IMR-90 (cell line): ENCODE data around the gene SFTA2. TPM values are rescaled to one million over a fixed set of nuclear protein-coding genes. Genes with fewer than 3 reads are reported as not detected.

Experiments
- ATAC-seq: fragments of 200-7000 bp; cut with Tn5 transposase; 2 replicates; pipeline ENCODE4 v1.9.1; 2020; ENCODE audit warnings: low read depth, mild to moderate bottlenecking, moderate library complexity
- BruUV-seq: library from RNA; stranded (reverse); fragments of 400-500 nt; replicated peaks from 2 replicates; lab custom pipeline; 2021; lab: Mats Ljungman, UMichigan
- CTCF ChIA-PET: fragments of 300-600 bp; formaldehyde crosslinking; extraction: SDS; loops from one replicate; lab custom pipeline; 2021; ENCODE audit warnings: antibody characterized with exemption; lab: Yijun Ruan, JAX
- POLR2A ChIA-PET: fragments of 300-600 bp; sonication (Branson Sonifier 250); formaldehyde crosslinking; loops from one replicate; lab custom pipeline; 2022; ENCODE audit warnings: antibody characterized with exemption; ENCODE audit not compliant: unreplicated experiment; lab: Charles Lee
- DNase-seq: peaks from one replicate; pipeline ENCODE4 v3.0.0; 2013
- H2AFZ ChIP-seq: replicated peaks from 2 replicates; pipeline ENCODE3; 2013; ENCODE audit warnings: low read length, mild to moderate bottlenecking; ENCODE audit not compliant: poor library complexity
- H2AK5ac ChIP-seq: 2 replicates; pipeline ENCODE4 v1.6.1; 2013; ENCODE audit warnings: low read depth, low read length, inconsistent platforms
- H2AK9ac ChIP-seq: replicated peaks from 2 replicates; pipeline ENCODE3; 2013; ENCODE audit warnings: mild to moderate bottlenecking, low read depth, low read length, moderate library complexity; ENCODE audit not compliant: poor library complexity
- H2BK120ac ChIP-seq: 2 replicates; pipeline ENCODE4 v1.6.1; 2013; ENCODE audit warnings: low read depth, low read length, inconsistent platforms
- H2BK15ac ChIP-seq: 3 replicates; pipeline ENCODE4 v1.6.1; 2013; ENCODE audit warnings: low read depth, low read length, inconsistent platforms
- H2BK20ac ChIP-seq: 2 replicates; pipeline ENCODE4 v1.6.1; 2013; ENCODE audit warnings: low read depth, mild to moderate bottlenecking, inconsistent platforms, low read length, moderate library complexity
- H2BK5ac ChIP-seq: 2 replicates; pipeline ENCODE4 v1.6.1; 2013; ENCODE audit warnings: mild to moderate bottlenecking, low read depth, low read length, inconsistent platforms; ENCODE audit not compliant: poor library complexity, severe bottlenecking
- H3K14ac ChIP-seq: replicated peaks from 2 replicates; pipeline ENCODE4 v1.6.1; 2013; ENCODE audit warnings: low read depth, low read length, inconsistent platforms
- H3K18ac ChIP-seq: 2 replicates; pipeline ENCODE4 v1.6.1; 2013; ENCODE audit warnings: low read depth, low read length, control low read depth
- H3K23ac ChIP-seq: 2 replicates; pipeline ENCODE4 v1.6.1; 2013; ENCODE audit warnings: low read depth, low read length, inconsistent platforms
- H3K27ac ChIP-seq: 2 replicates; pipeline ENCODE4 v1.5.1; 2013; ENCODE audit warnings: mild to moderate bottlenecking, control low read depth, low read length; ENCODE audit not compliant: insufficient read depth
- H3K27me3 ChIP-seq: 2 replicates; pipeline ENCODE4 v1.6.1; 2013; ENCODE audit warnings: low read length; ENCODE audit not compliant: control insufficient read depth, insufficient read depth
- H3K36me3 ChIP-seq: 2 replicates; pipeline ENCODE4 v1.6.1; 2013; ENCODE audit warnings: low read length, mixed read lengths; ENCODE audit not compliant: control insufficient read depth, insufficient read depth
- H3K4ac ChIP-seq: 2 replicates; pipeline ENCODE4 v1.6.1; 2013; ENCODE audit warnings: low read depth, low read length, inconsistent platforms
- H3K4me1 ChIP-seq: 2 replicates; pipeline ENCODE4 v1.6.1; 2013; ENCODE audit warnings: low read length, mixed read lengths; ENCODE audit not compliant: control insufficient read depth, insufficient read depth
- H3K4me2 ChIP-seq: 2 replicates; pipeline ENCODE4 v1.6.1; 2013; ENCODE audit warnings: low read depth, mild to moderate bottlenecking, control low read depth, low read length, moderate library complexity
- H3K4me3 ChIP-seq: 2 replicates; pipeline ENCODE4 v1.5.1; 2013; ENCODE audit warnings: low read depth, mild to moderate bottlenecking, control low read depth, low read length, moderate library complexity; ENCODE audit not compliant: insufficient read depth
- H3K56ac ChIP-seq: 2 replicates; pipeline ENCODE4 v1.6.1; 2013; ENCODE audit warnings: low read length, inconsistent platforms; ENCODE audit not compliant: insufficient read depth; ENCODE audit errors: extremely low read depth
- H3K79me1 ChIP-seq, 2 experiments: 2 replicates each; pipeline ENCODE4 v1.6.1; 2013; ENCODE audit warnings: low read length in 2 of 2, inconsistent platforms in 1 of 2, low read depth in 1 of 2
- H3K9ac ChIP-seq: 2 replicates; pipeline ENCODE4 v1.6.1; 2013; ENCODE audit warnings: low read depth, low read length, control low read depth
- H3K9me1 ChIP-seq: 2 replicates; pipeline ENCODE4 v1.6.1; 2013; ENCODE audit warnings: low read length, inconsistent platforms; ENCODE audit not compliant: insufficient read depth
- H3K9me3 ChIP-seq: 2 replicates; pipeline ENCODE4 v1.6.1; 2013; ENCODE audit warnings: low read length; ENCODE audit not compliant: control insufficient read depth, insufficient read depth
- H4K20me1 ChIP-seq: 2 replicates; pipeline ENCODE4 v1.6.1; 2013; ENCODE audit warnings: low read length, inconsistent platforms; ENCODE audit not compliant: insufficient read depth
- H4K5ac ChIP-seq: 2 replicates; pipeline ENCODE4 v1.6.1; 2013; ENCODE audit warnings: mild to moderate bottlenecking, low read depth, low read length, control low read depth
- H4K8ac ChIP-seq, 2 experiments: 2 replicates each; pipeline ENCODE4 v1.6.1; 2013; ENCODE audit warnings: low read depth in 2 of 2, low read length in 2 of 2, control low read depth in 1 of 2, inconsistent platforms in 1 of 2
- H4K91ac ChIP-seq: 2 replicates; pipeline ENCODE4 v1.6.1; 2013; ENCODE audit warnings: low read depth, low read length, inconsistent platforms; ENCODE audit not compliant: insufficient read depth
- BHLHE40 ChIP-seq: fragments of 150-350 bp; IDR thresholded peaks from 2 replicates; pipeline ENCODE4 v1.6.1; 2016; ENCODE audit warnings: mild to moderate bottlenecking, low read depth, low read length
- CEBPB ChIP-seq: IDR thresholded peaks from 2 replicates; pipeline ENCODE4 v1.6.1; 2012; ENCODE audit warnings: low read depth, low read length, improper control_type of control experiment
- CTCF ChIP-seq: conservative IDR thresholded peaks from 2 replicates; pipeline ENCODE4 v1.5.1; 2012; ENCODE audit warnings: mild to moderate bottlenecking, low read depth, low read length, improper control_type of control experiment
- ELK1 ChIP-seq: fragments of 150-350 bp; IDR thresholded peaks from 2 replicates; pipeline ENCODE4 v1.6.1; 2016; ENCODE audit warnings: low read depth, mild to moderate bottlenecking, low read length, moderate library complexity, borderline replicate concordance
- FOS ChIP-seq: fragments of 150-350 bp; IDR thresholded peaks from 2 replicates; pipeline ENCODE4 v1.6.1; 2016; ENCODE audit warnings: low read depth, low read length
- MAFK ChIP-seq: IDR thresholded peaks from 2 replicates; pipeline ENCODE4 v1.6.1; 2012; ENCODE audit warnings: low read depth, low read length, improper control_type of control experiment
- MAZ ChIP-seq: IDR thresholded peaks from 2 replicates; pipeline ENCODE4 v1.6.1; 2012; ENCODE audit warnings: low read depth, mild to moderate bottlenecking, low read length, improper control_type of control experiment, moderate library complexity, borderline replicate concordance
- MXI1 ChIP-seq: IDR thresholded peaks from 2 replicates; pipeline ENCODE4 v1.6.1; 2012; ENCODE audit warnings: low read depth, mild to moderate bottlenecking, low read length, moderate library complexity, borderline replicate concordance
- NFE2L2 ChIP-seq: fragments of 150-350 bp; IDR thresholded peaks from 2 replicates; pipeline ENCODE4 v1.6.1; 2016; ENCODE audit warnings: low read depth, mild to moderate bottlenecking, low read length
- POLR2A ChIP-seq: IDR thresholded peaks from 2 replicates; pipeline ENCODE4 v1.6.1; 2012; ENCODE audit warnings: mild to moderate bottlenecking, low read depth, low read length
- RAD21 ChIP-seq: IDR thresholded peaks from 2 replicates; pipeline ENCODE4 v1.6.1; 2012; ENCODE audit warnings: low read length, improper control_type of control experiment
- RCOR1 ChIP-seq: IDR thresholded peaks from 2 replicates; pipeline ENCODE4 v1.6.1; 2012; ENCODE audit warnings: mild to moderate bottlenecking, low read length, improper control_type of control experiment; ENCODE audit not compliant: insufficient replicate concordance
- RFX5 ChIP-seq: IDR thresholded peaks from 2 replicates; pipeline ENCODE4 v1.8.0; 2012; ENCODE audit warnings: low read depth, mild to moderate bottlenecking, low read length, moderate library complexity
- SMC3 ChIP-seq: fragments of 150-350 bp; IDR thresholded peaks from 2 replicates; pipeline ENCODE4 v1.6.1; 2016; ENCODE audit warnings: low read depth, mild to moderate bottlenecking, antibody characterized with exemption, low read length, moderate library complexity
- USF2 ChIP-seq: fragments of 150-350 bp; IDR thresholded peaks from 2 replicates; pipeline ENCODE4 v1.6.1; 2017; ENCODE audit warnings: mild to moderate bottlenecking, antibody characterized with exemption, low read length, low read depth
- WGBS, 2 experiments: methylation state at CpG; one replicate each; pipeline versions ENCODE4 v1.1.5 to v1.1.7; 2013; ENCODE audit warnings: missing lambda C conversion rate in 2 of 2; ENCODE audit not compliant: insufficient read length in 1 of 2; ENCODE audit errors: extremely low coverage in 2 of 2; 5-methylcytosine and 5-hydroxymethylcytosine counted together
- dilution Hi-C: fragments of 300-500 bp; cut with HindIII; formaldehyde crosslinking; loops from one replicate; pipeline ENCODE4 v1.14.3; 2018; ENCODE audit warnings: low sequenced_read_pairs; ENCODE audit not compliant: unreplicated experiment
- in situ Hi-C: fragments of 300-500 bp; cut with MboI; formaldehyde crosslinking; loops from 3 replicates; pipeline ENCODE4 v1.14.3; 2019; ENCODE audit warnings: low sequenced_read_pairs, inconsistent platforms, mixed read lengths
- intact Hi-C: fragments of 100-400 bp; cut with micrococcal nuclease; formaldehyde crosslinking; loops from 2 replicates; pipeline ENCODE4 v1.10.0; 2022
- polyA plus RNA-seq, 3 experiments: library from polyadenylated mRNA; depleted of rRNA; stranded (reverse); fragments of >200 nt; gene quantifications; 2 replicates each; pipeline ENCODE4 v1.2.3, GENCODE V29; 2012; ENCODE audit warnings: low replicate concordance in 1 of 3
- total RNA-seq: library from RNA; depleted of rRNA; stranded (reverse); fragments of >200 nt; gene quantifications from 2 replicates; pipeline ENCODE4 v1.2.3, GENCODE V29; 2012

SFTA2 gene
- total and polyA plus RNA-seq, 2 of the 4 experiments (the other 2 are of a cell fraction) = not detected

- no peak for DNase-seq
- Histone ChIP-seq H3K27ac (no peak overlapping the region), H3K9me1 (peaks cover 9% of the 10 kb centered on the region; the same call in 1 of the 2 replicates), H3K9me3 (no peaks in the 10 kb centered on the region), H4K8ac (no peak overlapping the region), H2BK15ac (no peak overlapping the region), H3K23ac (no peak overlapping the region), H3K4me3 (no peak overlapping the region), H2AK9ac (peak overlapping the region; percentile 18), H3K4me1 (peaks cover 23% of the 10 kb centered on the region), H3K9ac (no peak overlapping the region), H4K5ac (no peak overlapping the region), H3K56ac (no peak overlapping the region), H3K27me3 (no peaks in the 10 kb centered on the region), H3K79me1 (peaks cover 25 to 57% of the 10 kb centered on the region in 2 experiments), H3K4me2 (no peak overlapping the region), H4K20me1 (no peaks in the 10 kb centered on the region; the same call in 1 of the 2 replicates), H3K4ac (no peak overlapping the region), H3K18ac (no peak overlapping the region), H2BK20ac (no peak overlapping the region), H2AK5ac (peak overlapping the region; percentile 70; the same call in 1 of the 2 replicates), H4K91ac (no peak overlapping the region), H2BK5ac (peak overlapping the region; percentile 0), H2BK120ac (no peak overlapping the region; the same call in 1 of the 2 replicates), H2AFZ (no peak overlapping the region), H3K36me3 (peaks cover 35% of the 10 kb centered on the region), H3K14ac (no peak overlapping the region)
- CTCF ChIA-PET = no interaction called here
- BruUV-seq = no TSS peak
- dilution Hi-C loops (no loop called here), in situ Hi-C loops (no loop called here), intact Hi-C loops (no loop called here)
- WGBS, 2 experiments = 100% methylated on average over 2 of the region's 18 CpGs; no CpG with 5 or more reads in 1 of the 2 experiments
- POLR2A ChIA-PET = interaction anchor here (0.7 kb wide), 1 partner anchor 147 kb away, joined by 4 read pairs; no protein-coding TSS in a partner anchor
- no peak for ATAC-seq
- TF ChIP-seq ELK1 (no peak), MAZ (no peak), MAFK (no peak), SMC3 (no peak), USF2 (no peak), CTCF (no peak), RFX5 (no peak), POLR2A (no peak), RAD21 (no peak), RCOR1 (no peak), FOS (no peak), MXI1 (no peak), BHLHE40 (no peak), CEBPB (no peak), NFE2L2 (no peak)
Observed at GRCh38 chr6:30888816-30889495, 43.0 kb downstream of the SFTA2 start.
